Activated CD8-positive, alpha-beta memory T cell treated with anti-CD3 and anti-CD28 coated beads, Interleukin-2, amount 10 ng/mL, durations not matched to agents 7 days and 5 days (primary cell): ENCODE measurements around the gene WFIKKN1. TPM values are rescaled to one million over a fixed set of nuclear protein-coding genes. Genes with fewer than 3 reads are reported as not detected.
A peak's percentile ranks its signal among the peaks of the same experiment; 100 is the strongest.

Experiments used
- ATAC-seq: fragments of 150-1000 bp; cut with Tn5 transposase; one replicate; pipeline ENCODE4 v1.10.0; 2021; ENCODE audit warnings: moderate library complexity
- CTCF ChIA-PET: fragments of 350-600 bp; sonication (Branson Sonifier 250); formaldehyde crosslinking; loops from one replicate; lab custom pipeline; 2021; ENCODE audit warnings: antibody characterized with exemption; lab: Charles Lee
- DNase-seq: peaks from one replicate; pipeline ENCODE4 v3.0.0-alpha.2; 2020
- H3K27ac Mint-ChIP-seq: one replicate; pipeline ENCODE4 v1.8.0; 2021; ENCODE audit warnings: mild to moderate bottlenecking, mixed read lengths
- H3K27me3 Mint-ChIP-seq: one replicate; pipeline ENCODE4 v1.8.0; 2021; ENCODE audit warnings: mixed read lengths
- H3K36me3 Mint-ChIP-seq: one replicate; pipeline ENCODE4 v1.8.0; 2021; ENCODE audit warnings: mild to moderate bottlenecking, mixed read lengths
- H3K4me1 Mint-ChIP-seq: one replicate; pipeline ENCODE4 v1.8.0; 2021; ENCODE audit warnings: mixed read lengths
- H3K4me3 Mint-ChIP-seq: one replicate; pipeline ENCODE4 v1.8.0; 2021; ENCODE audit warnings: mild to moderate bottlenecking, moderate library complexity, mixed read lengths
- H3K9me3 Mint-ChIP-seq: one replicate; pipeline ENCODE4 v1.8.0; 2022; ENCODE audit warnings: low read depth, mixed read lengths
- total RNA-seq, 2 experiments: library from RNA; stranded (reverse); gene quantifications; one replicate each; pipeline ENCODE4 v1.2.3, GENCODE V29; 2021

Gene WFIKKN1
- under 1 TPM; 0.12 to 0.23 TPM for total RNA-seq

DNA sequence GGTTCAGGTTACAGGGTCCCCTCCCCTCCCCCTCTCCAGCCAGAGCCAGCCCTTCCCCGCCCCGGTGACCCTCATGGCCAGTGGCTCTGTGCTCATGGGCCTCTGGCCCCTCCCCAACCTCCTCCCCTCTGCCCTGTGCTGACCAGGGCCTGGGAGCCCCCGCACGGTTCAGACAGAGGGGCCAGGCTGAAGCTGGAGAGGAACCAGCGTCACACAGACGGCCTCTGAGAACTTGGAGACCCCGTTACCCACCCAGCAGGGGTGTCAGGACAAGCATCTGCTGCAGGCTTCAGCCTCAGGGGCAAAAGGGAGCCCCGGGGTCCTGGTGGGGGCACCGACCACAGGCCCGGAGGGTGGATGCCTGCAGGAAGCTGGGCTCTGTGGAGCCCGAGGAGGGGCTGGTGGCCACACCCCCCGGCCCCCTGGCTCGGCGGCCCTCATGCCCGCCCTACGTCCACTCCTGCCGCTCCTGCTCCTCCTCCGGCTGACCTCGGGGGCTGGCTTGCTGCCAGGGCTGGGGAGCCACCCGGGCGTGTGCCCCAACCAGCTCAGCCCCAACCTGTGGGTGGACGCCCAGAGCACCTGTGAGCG, at the start of gene WFIKKN1:
WFIKKN1 (plus strand) TSS at position 171 of the 591 bp plus-strand sequence; CDS start at position 440, 269 bp downstream.
- no peaks in the 10 kb centered on the region for H3K9me3 Mint-ChIP-seq
- CTCF ChIA-PET: no interaction called here
- no peaks in the 10 kb centered on the region for H3K27me3 Mint-ChIP-seq
- H3K4me1 Mint-ChIP-seq: peaks cover 4% of the 10 kb centered on the region
- DNase-seq (no peak), ATAC-seq (no peak)
- H3K27ac Mint-ChIP-seq: no peak within 1 kb of the TSS
- H3K36me3 Mint-ChIP-seq: no peaks in the 10 kb centered on the region
- no peak within 1 kb of the TSS for H3K4me3 Mint-ChIP-seq

- CTCF ChIA-PET: interaction anchor here (1.3 kb wide), 1 partner anchor 16 kb away, joined by 4 read pairs; the partner anchor contains the start of gene NHLRC4
- no peaks in the 10 kb centered on the region for H3K36me3 Mint-ChIP-seq
- no peak for ATAC-seq
- H3K9me3 Mint-ChIP-seq: no peaks in the 10 kb centered on the region
- no peaks in the 10 kb centered on the region for H3K27me3 Mint-ChIP-seq
- H3K4me1 Mint-ChIP-seq: peaks cover 8% of the 10 kb centered on the region
- no peak overlapping the region for H3K4me3 Mint-ChIP-seq
- DNase-seq: no peak
- H3K27ac Mint-ChIP-seq: no peak overlapping the region
These were observed 48.6 kb upstream of the WFIKKN1 start for GRCh38 chr16:582218-582613.

DNA sequence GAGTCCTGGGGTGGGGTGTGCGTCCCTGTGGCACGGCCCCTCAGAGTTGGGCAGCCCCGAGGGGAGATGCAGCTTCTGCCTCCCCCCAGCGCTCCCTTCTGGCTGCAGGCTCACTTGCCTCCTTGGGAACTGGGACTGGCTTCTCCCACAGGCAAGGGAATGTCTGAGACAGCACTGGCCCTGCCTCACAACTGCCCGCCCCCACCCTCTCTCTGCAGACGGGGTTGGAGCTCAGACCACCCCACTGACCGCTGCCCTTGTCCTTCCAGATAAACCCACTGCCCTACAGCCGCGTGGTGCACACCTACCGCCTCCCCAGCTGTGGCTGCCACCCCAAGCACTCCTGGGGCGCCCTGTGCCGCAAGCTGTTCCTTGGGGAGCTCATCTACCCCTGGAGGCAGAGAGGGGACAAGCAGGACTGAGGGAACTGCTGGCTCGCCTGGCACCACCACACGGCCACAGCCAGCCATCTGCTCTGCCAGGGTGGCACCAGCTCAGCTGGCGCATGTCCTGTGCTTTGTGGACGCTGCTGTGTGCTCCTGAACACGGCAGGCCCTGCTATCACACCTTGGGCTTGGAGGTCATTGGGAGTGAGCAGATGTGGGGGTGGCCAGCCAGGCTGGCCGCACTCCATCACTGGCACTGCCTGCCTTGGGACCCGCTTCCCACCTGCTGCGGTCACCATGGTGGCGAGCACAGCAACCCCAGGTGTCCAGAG, 48.0 kb upstream of the WFIKKN1 start:
- ATAC-seq (no peak), DNase-seq (no peak)
- CTCF ChIA-PET: interaction anchor here (1.3 kb wide), 1 partner anchor 16 kb away, joined by 4 read pairs; the partner anchor contains the start of gene NHLRC4
- Mint-ChIP-seq H3K4me1 (peaks cover 12% of the 10 kb centered on the region), H3K9me3 (no peaks in the 10 kb centered on the region), H3K27ac (no peak overlapping the region), H3K4me3 (no peak overlapping the region), H3K27me3 (no peaks in the 10 kb centered on the region), H3K36me3 (no peaks in the 10 kb centered on the region)

- Mint-ChIP-seq H3K4me3 (no peak overlapping the region), H3K9me3 (no peaks in the 10 kb centered on the region), H3K36me3 (no peaks in the 10 kb centered on the region), H3K27ac (no peak overlapping the region), H3K27me3 (no peaks in the 10 kb centered on the region), H3K4me1 (peaks cover 16% of the 10 kb centered on the region)
- ATAC-seq (no peak), DNase-seq (no peak)
- CTCF ChIA-PET: no interaction called here
These were observed 47.3 kb upstream of the WFIKKN1 start for GRCh38 chr16:583470-583814.

GRCh38 chr16:583815-584591, 46.8 kb upstream of the WFIKKN1 start:
- peaks cover 16% of the 10 kb centered on the region for H3K4me1 Mint-ChIP-seq
- H3K4me3 Mint-ChIP-seq: no peak overlapping the region
- DNase-seq (no peak), ATAC-seq (no peak)
- H3K9me3 Mint-ChIP-seq: no peaks in the 10 kb centered on the region
- CTCF ChIA-PET: no interaction called here
- H3K27me3 Mint-ChIP-seq: no peaks in the 10 kb centered on the region
- H3K36me3 Mint-ChIP-seq: no peaks in the 10 kb centered on the region
- no peak overlapping the region for H3K27ac Mint-ChIP-seq

DNA sequence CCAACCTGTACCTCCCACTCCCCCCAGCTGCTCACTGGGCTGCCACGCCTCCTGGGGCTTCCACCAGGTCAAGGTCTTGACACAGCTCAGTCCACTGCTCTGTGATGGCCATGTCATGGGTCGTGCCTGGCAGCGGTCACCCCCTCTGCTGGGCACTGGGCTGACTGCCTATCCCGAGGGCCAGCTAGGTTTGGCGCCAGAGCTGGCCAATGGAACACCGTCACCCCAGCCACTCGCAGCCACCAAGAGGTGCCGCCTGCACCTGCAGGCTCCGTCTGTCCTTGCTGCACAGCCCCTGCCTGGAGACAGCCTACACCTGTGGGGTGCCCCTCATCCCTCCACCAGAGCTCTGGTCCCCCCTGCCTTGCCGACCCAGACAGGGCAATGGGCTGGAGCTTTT, 45.4 kb upstream of the WFIKKN1 start:
- Mint-ChIP-seq H3K9me3 (no peaks in the 10 kb centered on the region), H3K27ac (no peak overlapping the region), H3K36me3 (no peaks in the 10 kb centered on the region), H3K27me3 (no peaks in the 10 kb centered on the region), H3K4me1 (peaks cover 14% of the 10 kb centered on the region), H3K4me3 (no peak overlapping the region)
- no peak for ATAC-seq
- DNase-seq: no peak
- CTCF ChIA-PET: no interaction called here

DNA sequence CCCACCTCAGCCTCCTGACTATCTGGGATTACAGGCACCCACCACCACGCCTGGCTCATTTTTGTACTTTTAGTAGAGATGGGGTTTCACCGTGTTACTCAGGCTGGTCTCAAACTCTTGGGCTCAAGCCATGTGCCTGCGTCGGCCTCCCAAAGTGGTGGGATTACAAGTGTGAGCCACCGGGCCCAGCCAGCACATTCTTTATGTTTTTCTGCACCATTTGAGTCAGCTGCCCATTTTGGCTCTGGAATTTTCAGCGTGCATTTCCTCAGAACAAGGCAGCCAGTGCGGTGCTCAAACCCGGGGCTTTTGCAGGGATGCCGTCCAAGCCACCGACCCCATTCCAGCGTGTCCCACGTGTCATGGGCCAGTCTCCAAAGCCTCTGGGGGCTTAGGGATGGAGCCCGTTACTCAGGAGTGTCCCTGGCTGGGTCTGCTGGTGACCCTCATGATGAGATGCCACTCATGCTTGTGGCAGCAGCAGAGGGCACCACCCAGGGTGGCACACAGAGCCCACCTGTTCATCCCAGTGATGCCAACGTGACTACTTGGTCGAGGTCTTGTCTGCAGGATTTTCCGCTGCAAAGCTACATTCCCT, 44.6 kb upstream of the WFIKKN1 start:
- ATAC-seq (no peak), DNase-seq (no peak)
- CTCF ChIA-PET: no interaction called here
- Mint-ChIP-seq H3K27ac (no peak overlapping the region), H3K36me3 (no peaks in the 10 kb centered on the region), H3K9me3 (no peaks in the 10 kb centered on the region), H3K4me3 (no peak overlapping the region), H3K27me3 (no peaks in the 10 kb centered on the region), H3K4me1 (peaks cover 21% of the 10 kb centered on the region)

- no peak for ATAC-seq
- DNase-seq: no peak
- H3K4me1 Mint-ChIP-seq: peaks cover 23% of the 10 kb centered on the region
- no peaks in the 10 kb centered on the region for H3K27me3 Mint-ChIP-seq
- peak overlapping the region; percentile 85 for H3K4me3 Mint-ChIP-seq
- H3K27ac Mint-ChIP-seq: peak overlapping the region; percentile 97
- no peaks in the 10 kb centered on the region for H3K36me3 Mint-ChIP-seq
- no peaks in the 10 kb centered on the region for H3K9me3 Mint-ChIP-seq
- CTCF ChIA-PET: interaction anchor here (1.1 to 2.3 kb wide), 3 partner anchors 8 to 13 kb away, joined by 3 to 9 read pairs (median 5); no protein-coding TSS in a partner anchor
These were observed 43.9 kb upstream of the WFIKKN1 start for GRCh38 chr16:586645-587590.

- Mint-ChIP-seq H3K4me3 (peak overlapping the region; percentile 85), H3K27me3 (no peaks in the 10 kb centered on the region), H3K4me1 (peaks cover 25% of the 10 kb centered on the region), H3K36me3 (no peaks in the 10 kb centered on the region), H3K27ac (peak overlapping the region; percentile 97), H3K9me3 (no peaks in the 10 kb centered on the region)
- DNase-seq (peak; percentile 78), ATAC-seq (peak; percentile 11)
- CTCF ChIA-PET: interaction anchor here (1.2 to 2.3 kb wide), 4 partner anchors 10 to 59 kb away, joined by 3 to 9 read pairs (median 4); partner anchors contain the start of gene METTL26
These were observed 42.2 kb upstream of the WFIKKN1 start for GRCh38 chr16:588639-588888.

GRCh38 chr16:588889-589657, 41.7 kb upstream of the WFIKKN1 start:
- H3K36me3 Mint-ChIP-seq: no peaks in the 10 kb centered on the region

DNA sequence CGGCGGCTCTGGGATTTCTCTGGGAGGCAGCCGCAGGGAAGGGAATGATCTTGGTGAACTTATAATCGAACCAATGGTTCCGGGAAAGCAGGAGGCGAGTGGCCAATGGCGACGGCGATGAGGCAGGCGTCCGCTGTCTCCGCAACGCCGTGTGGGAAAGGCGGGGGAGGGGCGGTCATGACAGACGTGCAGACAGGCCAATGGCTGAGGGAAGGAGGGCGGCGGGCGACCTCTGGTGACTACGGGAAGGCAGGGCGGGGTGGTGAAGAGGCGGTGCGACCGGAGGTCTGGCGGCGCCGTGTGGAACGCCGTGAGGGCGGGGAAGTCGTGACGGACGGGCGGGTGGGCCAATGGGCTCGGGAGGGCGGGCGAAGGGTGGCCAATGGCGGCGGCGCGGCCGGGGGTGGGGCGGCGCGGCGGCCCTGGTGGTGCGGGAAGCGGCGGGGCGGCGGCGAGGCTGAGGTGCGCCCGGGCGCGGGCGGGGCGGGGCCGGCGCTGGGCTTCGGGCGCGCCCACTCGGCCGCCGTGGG, 41.1 kb upstream of the WFIKKN1 start, which contains the start of gene RAB40C:
RAB40C (plus strand) TSS at position 409 of the 530 bp plus-strand sequence. CDS start 226 bp downstream, outside the sequence.
- H3K36me3 Mint-ChIP-seq: no peaks in the 10 kb centered on the region
- peak within 1 kb of the TSS; percentile 85 for H3K4me3 Mint-ChIP-seq
- peaks cover 25% of the 10 kb centered on the region for H3K4me1 Mint-ChIP-seq
- H3K27ac Mint-ChIP-seq: peak within 1 kb of the TSS; percentile 94
- peak; percentile 99 for DNase-seq
- CTCF ChIA-PET: interaction anchor here (0.9 kb wide), 1 partner anchor 46 kb away, joined by 3 read pairs; the partner anchor contains the start of gene METTL26
- no peaks in the 10 kb centered on the region for H3K27me3 Mint-ChIP-seq
- H3K9me3 Mint-ChIP-seq: no peaks in the 10 kb centered on the region
- ATAC-seq: peak; percentile 87

More at GRCh38 chr16:588889-589657, 41.7 kb upstream of the WFIKKN1 start:
- Mint-ChIP-seq H3K9me3 (no peaks in the 10 kb centered on the region), H3K4me3 (peak overlapping the region; percentile 85), H3K4me1 (peaks cover 25% of the 10 kb centered on the region), H3K27ac (peak overlapping the region; percentile 97), H3K27me3 (no peaks in the 10 kb centered on the region)
- ATAC-seq (peak; percentile 78), DNase-seq (peak; percentile 98)
- CTCF ChIA-PET: interaction anchor here (1.2 to 2.3 kb wide), 4 partner anchors 10 to 59 kb away, joined by 3 to 9 read pairs (median 4); partner anchors contain the start of gene METTL26
